Activated T-cell treated with anti-CD3 and anti-CD28 coated beads, Interleukin-2, amount 50 U/mL, for 48 hours (primary cell): Measurements from ENCODE around the gene SARNP.

Experiments used
- DNase-seq, 2 experiments: peaks; one replicate each; pipeline ENCODE4 v3.0.0-alpha.2; 2020

Gene SARNP

DNA sequence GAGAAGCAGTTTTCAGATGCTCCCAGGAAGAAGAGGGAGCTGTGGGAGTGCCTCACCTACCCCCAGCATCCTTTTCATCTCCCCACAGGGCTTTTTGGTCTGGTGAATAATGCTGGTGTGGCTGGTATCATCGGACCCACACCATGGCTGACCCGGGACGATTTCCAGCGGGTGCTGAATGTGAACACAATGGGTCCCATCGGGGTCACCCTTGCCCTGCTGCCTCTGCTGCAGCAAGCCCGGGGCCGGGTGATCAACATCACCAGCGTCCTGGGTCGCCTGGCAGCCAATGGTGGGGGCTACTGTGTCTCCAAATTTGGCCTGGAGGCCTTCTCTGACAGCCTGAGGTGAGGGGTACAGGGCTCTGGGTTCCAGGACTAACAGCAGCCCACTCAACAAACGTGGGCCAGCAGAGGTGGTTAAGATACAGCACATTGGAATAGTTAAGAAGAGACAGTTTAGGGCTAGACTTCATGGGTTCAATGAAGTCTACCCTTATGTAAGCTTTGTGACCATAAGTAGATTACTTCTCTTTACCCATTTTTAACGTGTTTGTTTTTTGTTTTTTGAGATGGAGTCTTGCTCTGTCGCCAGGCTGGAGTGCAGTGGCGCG, 95.8 kb downstream of the SARNP start:
- no peak for DNase-seq

DNA sequence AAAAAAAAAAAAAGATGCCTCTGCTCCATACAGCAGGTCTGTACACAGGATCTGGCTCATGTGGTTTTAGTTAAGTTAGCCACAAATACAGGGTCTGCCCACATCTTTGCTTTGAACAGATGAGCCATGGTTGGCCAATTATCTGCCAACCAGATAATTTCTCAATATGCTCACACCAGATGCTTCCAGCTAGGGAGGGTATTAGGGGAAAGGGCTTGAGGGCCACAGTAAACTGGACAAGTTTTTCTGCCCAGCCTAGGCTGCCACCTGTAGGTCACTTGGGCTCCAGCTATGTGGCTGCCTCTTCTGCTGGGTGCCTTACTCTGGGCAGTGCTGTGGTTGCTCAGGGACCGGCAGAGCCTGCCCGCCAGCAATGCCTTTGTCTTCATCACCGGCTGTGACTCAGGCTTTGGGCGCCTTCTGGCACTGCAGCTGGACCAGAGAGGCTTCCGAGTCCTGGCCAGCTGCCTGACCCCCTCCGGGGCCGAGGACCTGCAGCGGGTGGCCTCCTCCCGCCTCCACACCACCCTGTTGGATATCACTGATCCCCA, 96.6 kb downstream of the SARNP start:
- no peak for DNase-seq

DNA sequence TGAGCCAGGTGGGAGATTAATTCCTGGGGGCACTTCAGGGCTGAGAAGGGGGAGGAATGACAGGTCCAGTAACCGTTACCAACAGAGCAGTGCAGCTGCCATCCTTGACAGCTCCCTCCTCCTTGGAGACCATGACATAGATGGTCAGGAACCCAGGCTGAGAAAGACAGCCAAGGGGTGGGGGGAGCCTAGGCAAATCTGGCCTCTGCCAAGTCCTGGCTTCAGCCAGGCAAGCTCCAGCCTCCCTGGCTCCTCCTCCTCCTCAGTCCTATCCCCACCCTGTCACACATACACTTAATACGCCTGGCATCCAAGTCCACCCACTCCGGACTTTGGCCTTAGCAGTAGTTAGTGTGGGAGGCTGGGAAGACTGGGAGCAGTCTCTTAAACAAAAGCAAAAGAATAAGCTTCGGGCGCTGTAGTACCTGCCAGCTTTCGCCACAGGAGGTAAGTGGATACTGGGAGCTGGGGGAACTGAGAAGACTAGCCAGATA, 97.4 kb downstream of the SARNP start, which contains the start of gene RDH5:
Gene RDH5 (plus strand): TSS at position 323 of the 494 bp plus-strand sequence. CDS start 792 bp downstream, outside the sequence.
- no peak for DNase-seq

DNA sequence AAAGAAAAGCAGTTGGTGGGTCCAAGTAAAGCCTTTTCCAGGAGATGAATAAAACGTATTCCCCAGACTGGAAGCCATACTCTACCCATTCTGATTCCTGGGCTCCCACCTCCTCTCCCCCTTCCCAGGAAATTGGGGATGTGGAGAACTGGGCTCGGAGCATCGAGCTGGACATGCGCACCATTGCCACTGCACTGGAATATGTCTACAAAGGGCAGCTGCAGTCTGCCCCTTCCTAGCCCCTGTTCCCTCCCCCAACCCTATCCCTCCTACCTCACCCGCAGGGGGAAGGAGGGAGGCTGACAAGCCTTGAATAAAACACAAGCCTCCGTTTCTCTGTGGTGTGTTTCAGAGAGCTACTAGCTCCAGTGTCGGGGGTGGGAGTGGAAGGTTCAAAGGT, 98.2 kb downstream of the SARNP start:
- DNase-seq = no peak

DNA sequence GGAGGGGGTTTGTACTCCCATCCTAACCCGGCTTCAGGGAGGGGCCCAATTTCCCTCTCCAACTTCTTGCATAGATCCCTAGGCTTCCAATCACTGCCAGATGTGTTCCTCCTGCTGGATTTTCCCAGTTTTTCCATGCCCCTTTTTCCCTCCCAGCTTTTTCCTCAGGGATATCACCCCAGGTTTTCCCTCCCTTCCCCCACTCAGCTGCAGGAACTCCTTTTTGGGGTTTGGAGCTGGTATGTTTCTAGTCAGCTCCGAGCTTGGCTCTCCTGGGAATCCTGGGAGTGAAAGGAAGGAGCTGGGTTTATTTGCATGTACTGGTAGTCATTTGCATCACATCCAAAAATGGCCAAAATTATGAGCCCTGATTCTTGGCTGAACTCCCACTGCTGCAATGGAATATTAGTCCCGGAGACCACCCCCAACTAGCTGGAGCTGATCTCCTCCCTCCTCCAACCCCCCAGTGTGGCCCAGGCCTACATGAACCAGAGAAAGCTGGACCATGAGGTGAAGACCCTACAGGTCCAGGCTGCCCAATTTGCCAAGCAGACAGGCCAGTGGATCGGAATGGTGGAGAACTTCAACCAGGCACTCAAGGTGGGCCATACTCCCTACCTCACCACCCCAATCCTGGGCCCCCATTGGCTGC, 98.8 kb downstream of the SARNP start:
- no peak for DNase-seq

DNA sequence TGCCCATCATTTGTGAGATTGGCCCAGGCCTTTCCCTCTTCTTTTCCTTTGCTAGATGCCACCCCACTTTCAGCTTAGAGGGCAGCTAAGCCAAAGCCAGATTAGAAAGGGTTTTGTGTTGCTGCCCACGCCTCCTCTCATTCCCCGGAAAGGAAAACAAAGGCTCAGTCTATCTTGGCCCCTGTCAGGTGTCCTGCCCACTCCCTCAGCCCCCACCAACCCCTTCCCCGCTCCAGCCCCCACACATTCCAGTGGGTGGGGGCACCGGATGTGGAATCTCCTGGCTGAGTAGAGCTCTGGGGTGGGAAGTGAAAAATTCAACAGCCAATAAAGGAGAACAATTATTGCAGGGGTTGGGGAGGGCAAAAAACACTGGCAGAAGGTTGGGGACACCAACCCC, 99.5 kb downstream of the SARNP start:
- DNase-seq = no peak

DNA sequence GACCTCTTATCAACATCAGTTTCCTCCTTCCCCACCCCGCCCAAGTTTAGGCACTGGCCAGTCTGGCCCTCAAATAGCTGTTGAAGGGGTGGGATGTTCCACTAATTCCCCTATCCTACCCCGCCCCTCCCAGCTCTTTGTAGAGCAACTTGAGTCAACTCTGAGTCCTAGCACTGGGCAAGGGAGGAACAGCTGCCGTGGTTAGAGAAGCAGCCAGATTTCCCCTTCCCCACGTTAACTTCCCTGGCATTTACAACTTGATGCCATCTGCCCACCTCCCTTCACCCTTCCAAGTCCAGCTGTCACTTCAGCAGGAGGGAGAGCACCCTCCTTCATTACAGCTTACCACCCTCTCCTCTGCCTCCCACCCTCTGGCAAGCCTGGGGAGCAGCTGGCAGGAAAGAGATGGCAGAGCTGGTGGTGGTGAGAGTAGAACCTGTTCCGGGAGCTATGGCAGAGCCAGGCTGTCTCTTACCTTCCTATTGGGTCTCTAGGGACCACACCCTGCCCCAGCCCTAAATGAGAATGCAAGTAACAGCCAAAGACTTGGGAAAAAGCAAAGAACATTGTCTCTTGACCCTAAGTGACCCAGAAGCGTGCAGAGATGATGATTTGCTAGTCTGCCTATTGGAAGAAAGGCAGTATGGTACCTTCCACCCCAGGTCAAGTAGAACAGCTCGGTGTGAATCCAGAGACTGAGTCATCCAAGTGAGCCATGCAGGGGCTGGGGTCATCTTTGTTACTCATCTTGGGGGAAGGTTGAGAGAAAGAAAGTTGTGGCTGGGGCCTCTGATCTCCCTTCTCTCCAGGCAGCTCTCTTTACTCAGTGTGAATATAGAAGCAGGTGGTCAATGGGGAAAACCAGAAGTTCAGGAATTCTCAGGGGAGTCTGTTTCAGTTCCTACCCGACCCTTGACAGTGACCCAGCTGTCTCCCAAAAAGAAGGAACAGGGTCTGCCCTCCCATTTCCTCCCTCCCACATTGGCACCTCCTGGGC, 100.2 kb downstream of the SARNP start:
- peak; percentile 51 to 61 for DNase-seq

DNA sequence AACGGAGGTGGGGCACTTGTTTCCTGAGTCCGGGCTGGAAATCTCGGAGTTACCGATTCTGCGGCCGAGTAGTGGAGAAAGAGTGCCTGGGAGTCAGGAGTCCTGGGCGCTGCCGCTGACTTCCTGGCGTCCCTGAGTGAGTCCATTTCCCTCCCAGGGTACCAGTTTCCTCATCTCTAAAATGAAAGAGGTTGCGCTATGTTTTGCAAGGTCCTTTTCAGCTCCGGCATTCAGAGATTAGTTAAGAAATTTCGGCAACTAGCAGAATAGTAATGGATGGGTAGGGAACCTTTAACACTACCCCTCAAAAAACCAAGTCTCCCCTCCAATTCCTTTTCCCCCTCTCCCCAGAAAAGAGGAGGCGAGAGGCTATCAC, 101.0 kb downstream of the SARNP start:
- DNase-seq = no peak

DNA sequence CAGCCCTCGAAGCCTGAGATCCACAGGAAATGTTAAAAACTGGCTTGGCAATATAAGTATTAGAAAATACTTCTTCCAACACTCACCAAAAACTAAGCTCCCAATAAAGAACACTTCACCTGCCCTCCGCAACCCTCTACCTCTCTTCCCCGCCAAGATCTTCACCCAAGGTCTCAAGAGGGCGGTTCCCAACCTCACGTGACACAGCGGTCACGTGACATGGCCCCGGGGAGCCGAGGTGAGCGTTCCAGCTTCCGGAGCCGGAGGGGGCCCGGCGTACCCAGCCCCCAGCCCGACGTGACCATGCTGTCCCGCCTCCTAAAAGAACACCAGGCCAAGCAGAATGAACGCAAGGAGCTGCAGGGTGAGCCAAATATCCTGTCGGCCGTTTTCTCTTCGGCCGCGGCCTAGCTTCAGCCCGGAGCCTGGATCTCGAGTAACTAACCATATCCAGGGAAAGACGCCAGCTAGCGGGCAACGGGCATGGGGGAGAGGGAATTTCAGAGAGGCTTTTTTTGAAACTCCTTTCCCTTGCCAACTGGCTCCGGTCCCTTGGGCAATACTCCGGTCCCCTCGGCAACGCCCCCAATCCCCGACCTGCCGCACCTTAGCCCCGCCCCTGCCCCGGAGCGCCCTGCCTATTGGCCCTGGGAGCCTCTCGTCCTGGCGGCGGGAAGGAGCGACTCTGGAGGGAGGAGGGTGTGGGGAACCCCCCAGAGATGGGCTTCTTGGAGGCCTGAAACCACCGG, 101.5 kb downstream of the SARNP start, which contains the start of gene BLOC1S1:
Gene BLOC1S1 (plus strand): TSS at position 214 of the 749 bp plus-strand sequence. CDS start 6 bp downstream, at position 220.
- DNase-seq = peak; percentile 96

DNA sequence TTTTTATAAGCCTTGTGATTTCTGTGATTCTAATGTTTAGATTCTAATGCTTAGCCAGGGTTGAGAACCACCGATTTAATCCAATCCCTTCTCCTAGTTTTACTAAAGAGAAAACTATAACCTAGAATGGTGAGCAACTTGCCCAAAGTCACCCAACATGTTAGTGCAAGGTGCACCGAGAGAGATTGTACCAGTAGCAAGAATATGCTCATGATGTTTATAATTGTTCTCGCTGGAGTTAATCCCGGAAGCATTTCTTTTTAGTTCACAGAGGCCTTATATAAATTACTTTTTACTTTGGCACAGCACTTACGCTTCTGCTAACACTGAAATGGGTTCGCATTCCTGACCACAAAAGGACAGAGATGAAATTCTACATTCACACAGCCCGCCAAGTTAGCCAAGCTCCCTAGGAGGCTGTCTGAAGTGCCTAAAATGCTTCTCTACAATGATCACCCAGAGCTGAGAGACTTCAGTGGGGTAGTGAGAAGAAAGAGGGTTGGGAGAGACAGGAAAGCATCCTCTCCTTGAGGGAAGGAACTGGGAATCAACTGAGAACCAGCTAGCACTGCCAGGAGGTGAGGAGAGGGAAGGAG, 102.3 kb downstream of the SARNP start:
- no peak for DNase-seq

DNA sequence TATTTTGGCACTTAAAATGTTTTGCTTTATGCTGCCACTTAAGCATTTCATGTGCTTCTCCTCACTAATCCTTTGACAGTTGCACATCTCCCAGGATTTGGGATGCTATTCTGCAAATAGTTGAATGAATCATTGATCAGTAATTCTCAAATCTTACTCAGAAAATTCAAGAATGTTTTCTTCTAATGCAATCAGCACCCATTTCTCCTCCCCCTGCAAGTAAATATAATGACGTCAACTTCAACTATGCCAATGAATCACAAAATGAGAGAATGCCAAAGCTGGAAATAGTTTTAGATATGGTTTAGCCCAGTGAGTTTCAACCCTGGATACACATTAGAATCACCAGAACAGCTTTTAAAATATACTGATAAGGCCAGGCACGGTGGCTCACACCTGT, 103.8 kb downstream of the SARNP start:
- DNase-seq = no peak

DNA sequence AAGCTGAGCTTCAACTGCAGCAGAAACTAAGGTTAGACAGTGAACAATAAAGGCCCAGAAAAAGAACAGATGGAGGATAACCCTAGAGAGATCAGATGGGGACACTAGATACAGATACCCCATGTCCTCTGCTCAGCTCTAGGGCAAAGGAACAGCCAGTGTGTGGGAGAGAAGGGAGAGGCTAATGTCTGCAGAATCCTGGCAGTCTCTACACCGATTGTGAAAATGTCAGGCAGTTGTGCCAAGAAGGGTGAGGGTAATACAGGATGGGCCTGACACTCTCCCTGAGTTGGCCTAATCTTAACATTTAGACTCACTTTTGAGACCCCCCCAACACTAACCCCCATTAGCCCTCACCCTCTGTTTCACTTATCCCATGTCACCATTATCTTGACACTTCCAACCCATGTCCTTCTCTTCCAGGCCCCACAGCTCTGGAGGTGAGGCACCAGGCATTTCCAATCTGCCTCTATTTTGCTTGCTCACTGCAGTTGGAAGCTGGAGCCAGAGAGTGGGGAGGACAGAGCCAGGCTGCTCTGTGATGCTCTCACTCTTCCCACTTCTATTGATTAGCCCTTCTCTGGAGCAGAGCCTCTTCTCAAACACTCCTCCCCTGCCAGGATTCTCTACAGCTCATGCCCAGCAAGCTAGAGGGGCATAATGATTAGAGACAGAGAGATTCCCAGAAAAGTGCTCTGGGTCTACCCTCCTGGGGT, 104.7 kb downstream of the SARNP start:
- DNase-seq = no peak

DNA sequence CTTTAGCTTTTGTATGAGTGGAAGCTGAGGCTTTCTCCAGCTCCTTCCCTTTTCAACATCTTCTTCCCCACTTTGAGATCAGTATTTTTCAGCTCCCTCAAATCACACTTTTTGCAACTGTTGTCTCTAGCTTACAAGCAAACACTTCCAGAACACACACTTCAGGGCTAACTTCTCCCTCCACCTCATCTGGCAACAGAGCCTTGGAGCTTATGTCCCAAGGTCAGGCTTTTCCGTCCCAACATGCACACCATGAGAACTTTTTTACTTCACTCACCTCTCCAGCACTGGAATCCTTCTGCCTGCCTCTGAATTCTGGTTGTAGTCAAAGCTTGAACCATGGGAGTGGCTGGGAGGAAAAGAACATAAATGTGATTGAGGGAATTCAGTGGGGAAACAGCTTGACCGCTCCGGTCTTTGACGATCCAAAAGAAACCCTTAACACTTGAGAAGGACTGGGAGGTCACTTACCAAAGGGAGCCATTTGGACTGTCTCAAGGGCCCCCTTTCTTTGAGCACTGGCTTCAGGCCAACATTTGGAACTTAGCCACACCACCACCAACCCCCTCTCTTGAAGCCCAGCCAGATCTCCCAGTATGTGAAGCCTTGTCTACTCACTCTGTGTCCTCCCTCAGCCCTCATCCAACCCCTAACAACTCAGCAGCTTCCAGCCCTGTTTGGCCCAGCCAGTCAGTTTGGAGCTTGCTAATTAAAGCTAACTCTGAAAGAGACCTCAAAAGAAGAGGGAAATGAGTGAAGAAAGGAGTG, 105.6 kb downstream of the SARNP start:
- no peak for DNase-seq

DNA sequence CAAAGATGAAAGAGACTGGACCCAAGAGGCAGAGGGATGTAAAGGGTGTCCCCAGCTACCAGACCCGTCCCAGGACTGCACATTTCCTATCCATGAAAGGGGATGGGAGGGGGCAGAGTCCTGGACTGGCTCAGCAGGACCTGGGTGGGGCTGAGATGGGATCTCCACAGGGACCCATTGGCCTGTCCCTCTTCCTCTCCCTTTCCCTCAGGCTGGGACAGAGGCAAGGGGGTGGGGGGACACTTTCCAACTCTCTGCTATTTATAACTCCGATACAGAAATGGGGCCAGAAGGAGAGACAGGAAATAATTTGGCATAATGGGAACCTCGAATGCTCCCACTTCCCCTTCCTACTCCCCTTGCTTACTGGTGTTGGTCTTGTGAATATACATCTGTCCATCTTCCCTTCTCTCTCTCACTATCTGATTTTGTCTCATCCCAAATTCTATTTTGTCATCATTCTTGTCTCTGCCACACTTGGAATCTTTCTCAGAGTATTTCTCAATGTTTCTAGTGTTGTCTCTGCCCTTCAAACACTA, 108.8 kb downstream of the SARNP start:
- DNase-seq = no peak

DNA sequence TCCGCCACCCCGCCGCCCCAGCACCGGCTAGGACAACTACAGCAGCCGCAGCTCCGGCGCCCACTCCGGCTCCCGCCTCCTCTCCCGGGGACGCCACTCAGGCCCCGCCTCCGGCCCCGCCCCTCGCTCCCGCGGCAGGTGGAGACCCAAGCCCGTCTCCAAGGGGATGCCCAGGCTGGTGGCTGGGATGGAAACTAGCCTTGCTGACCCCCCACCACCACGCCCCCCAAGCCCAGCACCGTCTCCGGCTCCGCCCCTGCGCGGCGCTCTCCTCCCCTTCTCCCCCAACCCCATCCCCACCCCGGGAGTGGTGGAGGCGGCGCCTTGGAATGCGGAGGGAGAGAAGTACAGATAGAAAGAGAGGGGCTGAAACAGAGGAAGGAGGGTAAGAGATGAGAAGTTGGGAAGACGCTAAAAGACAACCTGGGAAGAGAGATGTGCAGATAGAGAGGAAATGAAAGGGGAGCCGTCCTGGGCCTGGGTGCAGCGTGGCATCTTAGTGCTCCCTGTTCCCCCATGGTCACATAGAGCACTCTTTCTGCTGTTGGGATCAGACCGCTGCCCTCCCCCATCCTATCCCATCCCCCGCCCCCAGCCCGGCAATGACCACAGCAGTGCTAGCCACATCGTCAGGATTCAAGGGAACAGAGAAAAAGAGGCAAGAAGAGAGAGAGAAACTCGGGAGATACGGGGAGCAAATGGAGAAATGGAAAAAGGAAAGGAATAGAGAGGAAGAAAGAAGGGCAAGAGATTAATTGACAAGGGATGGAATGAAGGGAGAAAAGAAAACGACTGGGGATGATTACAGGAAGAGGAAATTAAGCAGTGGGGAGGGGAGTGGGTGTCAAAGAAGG, 109.5 kb downstream of the SARNP start, which contains the start of gene ITGA7:
Gene ITGA7 (minus strand): TSS at position 64 of the 854 bp plus-strand sequence. CDS start 222 bp downstream, outside the sequence.
- peak; percentile 73 to 76 for DNase-seq
